Breast epithelium (tissue), 4 donors: ENCODE measurements around the gene SCN7A. TPM values are rescaled to one million over a fixed set of nuclear protein-coding genes. Genes with fewer than 3 reads are reported as not detected.

ENCODE experiments used
- DNase-seq, 2 donors: peaks; one replicate each; pipeline ENCODE4 v3.0.0-alpha.2; 2019; ENCODE audit warnings: low spot score in 2 of 2
- H3K27ac ChIP-seq, 2 donors: fragments of 200-600 bp; sonication (generic) in 1 of 2; one replicate each; pipeline ENCODE4 v1.5.1; 2016 to 2019; ENCODE audit warnings: mild to moderate bottlenecking in 1 of 2
- H3K27me3 ChIP-seq, 2 donors: fragments of 200-600 bp; sonication (generic) in 1 of 2; one replicate each; pipeline versions ENCODE4 v1.5.1 to v1.6.0; 2017 to 2019; ENCODE audit warnings: control low read depth in 1 of 2, mild to moderate bottlenecking in 1 of 2
- H3K36me3 ChIP-seq: fragments of 200-600 bp; one replicate; pipeline ENCODE4 v1.5.1; 2019
- H3K4me1 ChIP-seq, 2 donors: fragments of 200-600 bp; sonication (generic); one replicate each; pipeline ENCODE4 v1.5.1; 2016 to 2019; ENCODE audit warnings: control low read depth in 1 of 2
- H3K4me3 ChIP-seq, 3 donors: fragments of 200-600 bp; sonication (generic); 1 replicate in 2 of 3; 2 replicates in 1 of 3; pipeline ENCODE4 v1.5.1; 2016 to 2019; ENCODE audit warnings: mild to moderate bottlenecking in 3 of 3, moderate library complexity in 2 of 3
- H3K9me3 ChIP-seq, 2 donors: fragments of 200-600 bp; sonication (generic) in 1 of 2; one replicate each; pipeline ENCODE4 v1.5.1; 2016 to 2019; ENCODE audit warnings: control low read depth in 1 of 2
- CTCF ChIP-seq, 3 donors: fragments of 450-650 bp; IDR thresholded peaks; one replicate each; pipeline ENCODE4 v1.5.1; 2016 to 2017; ENCODE audit warnings: antibody characterized with exemption in 3 of 3, mild to moderate bottlenecking in 3 of 3, moderate library complexity in 3 of 3
- intact Hi-C: fragments of 100-400 bp; cut with DNase I; formaldehyde crosslinking; loops from one replicate; pipeline ENCODE4 v1.15.1; 2023; ENCODE audit warnings: low total_unique reads
- total RNA-seq, 3 donors: library from RNA; depleted of rRNA; stranded (reverse); fragments of >200 nt; gene quantifications; one replicate each; pipeline ENCODE4 v1.1.0, GENCODE V29; 2016

The SCN7A gene
- total RNA-seq, 3 donors from 2014 or later = 11.5 to 13.3 (median 12.1) TPM

GRCh38 chr2:166357068-166357949, 136.7 kb downstream of the SCN7A start:
- no peaks in the 10 kb centered on the region for H3K9me3 ChIP-seq
- H3K27me3 ChIP-seq = no peaks in the 10 kb centered on the region
- H3K36me3 ChIP-seq = no peaks in the 10 kb centered on the region
- H3K4me3 ChIP-seq = no peak overlapping the region
- intact Hi-C loops = no loop called here
- no peak overlapping the region for H3K27ac ChIP-seq
- DNase-seq = no peak
- no peak for TF ChIP-seq CTCF (IDR thresholded peaks at IDR 0.05)
- no peaks in the 10 kb centered on the region for H3K4me1 ChIP-seq

Other genes with a start within 250 kb of the SCN7A start
- 10 to 100 TPM in 1 of 3 donors, 1 to 10 TPM in 2; 2.0 to 12.5 (median 3.5) TPM for gene SCN9A, start 118.3 kb downstream of the SCN7A start, total RNA-seq